NCI-H1048 (cell line): ENCODE measurements around the gene PRH1.

ENCODE experiments used
- DNase-seq: peaks from one replicate; lab custom pipeline; 2025; lab: John Stamatoyannopoulos, UW

Gene PRH1

DNA sequence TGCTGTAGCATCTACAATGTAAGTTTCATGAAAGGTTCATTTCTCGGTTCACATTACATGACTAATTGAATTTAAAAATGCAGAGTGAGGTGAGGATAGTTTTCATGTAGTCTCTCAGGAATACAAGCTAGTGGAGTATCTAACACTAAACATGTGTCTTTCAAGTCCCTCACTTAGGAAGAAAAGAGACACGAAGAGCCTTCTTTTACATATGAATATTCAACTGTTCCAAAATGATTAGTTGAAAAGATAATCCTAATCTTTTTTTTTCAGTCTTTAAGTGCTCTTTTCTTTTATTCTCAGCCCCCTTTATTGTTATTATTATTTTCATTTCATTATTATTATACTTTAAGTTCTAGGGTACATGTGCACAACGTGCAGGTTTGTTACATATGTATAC, 45.6 kb downstream of the PRH1 start:
- DNase-seq: no peak
